ENCODE results near the gene CUBN. TPM values are rescaled to one million over a fixed set of nuclear protein-coding genes. Genes with fewer than 3 reads are reported as not detected.

The CUBN gene
- total and polyA plus RNA-seq, 2 of the 13 experiments (the other 11 are each of a cell fraction or from before 2014, with no cell fraction given) = 0.27 to 0.32 TPM

- TF ChIP-seq MLXIP (CRISPR knock-in tag; IDR thresholded peaks at IDR 0.05; ENCODE audit: borderline replicate concordance) = no peak
- no peak for TF ChIP-seq MAFK (conservative IDR thresholded peaks at IDR 0.05 in 1 of 2, IDR thresholded peaks at IDR 0.05 in 1 of 2; ENCODE audit: low read length in 2 of 2)
- no peak for TF ChIP-seq BHLHE40 (IDR thresholded peaks at IDR 0.05; ENCODE audit: low read length)
- no peak for TF ChIP-seq USF2 (IDR thresholded peaks at IDR 0.05; ENCODE audit: low read depth, low read length)
- no peak for TF ChIP-seq USF2 (CRISPR knock-in tag; IDR thresholded peaks at IDR 0.05; ENCODE audit: borderline replicate concordance)
- no peak for TF ChIP-seq CTCF (CRISPR knock-in tag; IDR thresholded peaks at IDR 0.05)
- no peak for TF ChIP-seq ZNF552 (CRISPR knock-in tag; IDR thresholded peaks at IDR 0.05; ENCODE audit: borderline replicate concordance)
- TF ChIP-seq NCOA1 (CRISPR knock-in tag; IDR thresholded peaks at IDR 0.05) = no peak
- no peak for TF ChIP-seq CHD4 (IDR thresholded peaks at IDR 0.05; ENCODE audit: borderline replicate concordance, low read length)
Observed at GRCh38 chr10:16794005-16794404, 335.6 kb downstream of the CUBN start (continued).
